HepG2 (cell line): ENCODE results near the gene CDK6. TPM values are rescaled to one million over a fixed set of nuclear protein-coding genes. Genes with fewer than 3 reads are reported as not detected.
A peak's percentile ranks its signal among the peaks of the same experiment; 100 is the strongest.

Experiments
- ATF1 ChIP-seq: IDR thresholded peaks from 2 replicates; pipeline ENCODE4 v1.6.1; 2016; ENCODE audit warnings: mild to moderate bottlenecking, control low read depth
- KLF16 ChIP-seq, 2 experiments: sonication (generic) in 1 of 2; formaldehyde crosslinking in 1 of 2; IDR thresholded peaks; 2 replicates each; pipeline versions ENCODE4 v1.6.1 to v1.8.0; 2016 to 2023; ENCODE audit warnings: missing genetic modification reagents in 2 of 2, missing compliant biosample characterization in 1 of 2
- MTA1 ChIP-seq: sonication (generic); formaldehyde crosslinking; IDR thresholded peaks from 2 replicates; pipeline ENCODE4 v1.4.0; 2020; ENCODE audit warnings: missing genetic modification reagents, mild to moderate bottlenecking, borderline replicate concordance
- PHF8 ChIP-seq: sonication (generic); formaldehyde crosslinking; IDR thresholded peaks from 2 replicates; pipeline ENCODE4 v1.5.0; 2020; ENCODE audit warnings: missing genetic modification reagents
- RARA ChIP-seq: IDR thresholded peaks from 2 replicates; pipeline ENCODE4 v1.6.1; 2016; ENCODE audit warnings: missing genetic modification reagents, missing compliant biosample characterization
- YEATS2 ChIP-seq: sonication (generic); formaldehyde crosslinking; IDR thresholded peaks from 2 replicates; pipeline ENCODE4 v1.4.0; 2020; ENCODE audit warnings: missing genetic modification reagents, borderline replicate concordance
- ZBTB38 ChIP-seq: sonication (generic); formaldehyde crosslinking; IDR thresholded peaks from 2 replicates; pipeline ENCODE4 v1.5.1; 2020; ENCODE audit warnings: mild to moderate bottlenecking, missing genetic modification reagents
- ZKSCAN8 ChIP-seq: IDR thresholded peaks from 2 replicates; pipeline ENCODE4 v1.6.1; 2016; ENCODE audit warnings: borderline replicate concordance, missing genetic modification reagents, missing compliant biosample characterization
- ZNF230 ChIP-seq: sonication (generic); formaldehyde crosslinking; IDR thresholded peaks from 2 replicates; pipeline ENCODE4 v1.4.0; 2020; ENCODE audit warnings: mild to moderate bottlenecking, missing genetic modification reagents
- ZNF232 ChIP-seq: sonication (generic); formaldehyde crosslinking; IDR thresholded peaks from 2 replicates; pipeline ENCODE4 v1.4.0; 2020; ENCODE audit warnings: missing genetic modification reagents, borderline replicate concordance
- ZNF446 ChIP-seq: sonication (generic); formaldehyde crosslinking; IDR thresholded peaks from 2 replicates; pipeline ENCODE4 v1.5.0; 2020; ENCODE audit warnings: mild to moderate bottlenecking, missing genetic modification reagents
- ZNF550 ChIP-seq: sonication (generic); formaldehyde crosslinking; IDR thresholded peaks from 2 replicates; pipeline ENCODE4 v1.4.0; 2020; ENCODE audit warnings: mild to moderate bottlenecking, missing genetic modification reagents, borderline replicate concordance
- ZNF629 ChIP-seq: sonication (generic); formaldehyde crosslinking; conservative IDR thresholded peaks from 2 replicates; pipeline ENCODE4 v1.5.0; 2020; ENCODE audit warnings: missing genetic modification reagents
- ZNF670 ChIP-seq: sonication (generic); formaldehyde crosslinking; IDR thresholded peaks from 2 replicates; pipeline ENCODE4 v1.8.0; 2022; ENCODE audit warnings: mild to moderate bottlenecking, missing genetic modification reagents, borderline replicate concordance
- ZNF737 ChIP-seq: sonication (generic); formaldehyde crosslinking; IDR thresholded peaks from 2 replicates; pipeline ENCODE4 v1.5.0; 2020; ENCODE audit warnings: missing genetic modification reagents, mild to moderate bottlenecking, borderline replicate concordance
- polyA plus RNA-seq, 8 experiments: library from polyadenylated mRNA; depleted of rRNA in 3 of 8; stranded (reverse) in 7 of 8; unstranded in 1 of 8; fragments of >200 nt; fragmentation: Illumina TruSeq in 4 of 8; extraction: Trizol in 4 of 8; gene quantifications; 2 replicates each; pipeline versions ENCODE4 v1.2.1 to v1.2.3, GENCODE V29; 2011 to 2016; ENCODE audit warnings: low read depth in 4 of 8, missing spikeins in 1 of 8, mixed read lengths in 1 of 8; ENCODE audit not compliant: insufficient read depth in 1 of 8
- total RNA-seq, 5 experiments: library from RNA; depleted of rRNA; stranded (reverse); fragments of >200 nt; fragmentation: Illumina TruSeq; extraction: Trizol; gene quantifications; 2 replicates each; pipeline ENCODE4 v1.2.3, GENCODE V29; 2016; ENCODE audit warnings: low read depth in 1 of 5
- TF ChIP-seq, protein P1 (sequence below): sonication (generic); formaldehyde crosslinking; IDR thresholded peaks from 2 replicates; pipeline ENCODE4 v1.5.1; 2020; ENCODE audit warnings: mild to moderate bottlenecking, missing genetic modification reagents
- TF ChIP-seq, protein P2 (sequence below): sonication (generic); formaldehyde crosslinking; IDR thresholded peaks from 2 replicates; pipeline ENCODE4 v1.5.0; 2020; ENCODE audit warnings: mild to moderate bottlenecking, missing genetic modification reagents
- TF ChIP-seq, protein P3 (sequence below): sonication (generic); formaldehyde crosslinking; conservative IDR thresholded peaks from 2 replicates; pipeline ENCODE4 v1.8.1; 2023; ENCODE audit warnings: missing genetic modification reagents
- TF ChIP-seq, protein P4 (sequence below): sonication (generic); formaldehyde crosslinking; IDR thresholded peaks from 2 replicates; pipeline ENCODE4 v1.4.0; 2020; ENCODE audit warnings: mild to moderate bottlenecking, low read depth, missing genetic modification reagents
- TF ChIP-seq, protein P5 (sequence below): sonication (generic); formaldehyde crosslinking; IDR thresholded peaks from 2 replicates; pipeline ENCODE4 v1.8.1; 2023; ENCODE audit warnings: mild to moderate bottlenecking, missing genetic modification reagents

The CDK6 gene
- total and polyA plus RNA-seq, 2 of the 13 experiments (the other 11 are each of a cell fraction or from before 2014, with no cell fraction given) = 34.6 to 90.8 TPM

DNA sequence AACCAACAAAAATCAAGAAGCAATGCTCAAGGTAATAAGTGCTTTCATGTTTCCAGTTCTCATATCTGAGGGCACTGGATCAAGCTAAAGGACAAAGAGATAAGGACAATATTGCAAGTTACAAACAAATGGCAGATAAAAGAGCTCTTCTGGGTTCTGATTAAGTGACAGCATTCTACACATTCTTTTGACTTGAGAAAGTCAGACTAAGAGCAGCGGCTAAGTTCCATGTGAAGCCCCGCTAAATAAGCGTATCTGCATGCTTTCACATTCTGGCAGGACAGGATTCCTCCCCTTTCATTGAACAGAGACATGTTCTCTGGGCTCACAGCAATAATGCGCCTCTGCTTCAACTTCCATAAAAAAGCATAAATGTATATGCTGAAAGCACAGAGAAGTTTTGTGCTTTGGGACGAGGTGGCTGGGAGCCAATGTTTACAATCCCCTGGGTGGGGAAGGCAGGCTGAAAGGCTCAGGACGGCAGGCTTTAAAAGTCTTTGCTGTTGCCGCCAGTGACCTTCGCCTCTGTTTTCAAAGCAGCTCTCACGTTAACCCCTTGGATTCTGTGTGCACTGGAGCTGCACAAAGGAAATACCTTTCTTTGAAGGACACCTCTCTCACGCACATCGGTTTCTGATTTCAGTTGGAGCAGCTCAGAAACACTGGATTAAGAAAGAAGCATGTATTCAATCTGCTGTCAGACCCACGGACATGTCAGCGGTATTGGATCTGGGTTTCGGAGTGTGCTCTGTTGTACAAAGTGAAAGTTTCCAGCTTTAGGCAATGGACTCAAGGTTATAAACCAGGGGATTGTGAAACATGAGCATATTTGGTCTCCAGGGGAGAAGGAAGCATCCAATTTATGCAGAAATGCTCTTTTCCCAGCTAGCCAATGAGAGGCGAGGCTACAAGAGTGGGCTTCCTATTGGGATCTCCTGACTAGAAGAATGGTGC is 140.8 kb downstream of the CDK6 start (continued):
- TF ChIP-seq ZNF230 (CRISPR knock-in tag) = no peak
- peak; percentile 65; the same call in 1 of the 2 replicates for TF ChIP-seq YEATS2
- TF ChIP-seq MTA1 (CRISPR knock-in tag) = no peak
- TF ChIP-seq ZBTB38 = peak; percentile 63; the same call in 1 of the 2 replicates
- no peak for TF ChIP-seq ZNF446
- no peak; the same call in 1 of the 2 replicates for TF ChIP-seq ZNF670 (CRISPR knock-in tag)
- TF ChIP-seq, protein P1, sequence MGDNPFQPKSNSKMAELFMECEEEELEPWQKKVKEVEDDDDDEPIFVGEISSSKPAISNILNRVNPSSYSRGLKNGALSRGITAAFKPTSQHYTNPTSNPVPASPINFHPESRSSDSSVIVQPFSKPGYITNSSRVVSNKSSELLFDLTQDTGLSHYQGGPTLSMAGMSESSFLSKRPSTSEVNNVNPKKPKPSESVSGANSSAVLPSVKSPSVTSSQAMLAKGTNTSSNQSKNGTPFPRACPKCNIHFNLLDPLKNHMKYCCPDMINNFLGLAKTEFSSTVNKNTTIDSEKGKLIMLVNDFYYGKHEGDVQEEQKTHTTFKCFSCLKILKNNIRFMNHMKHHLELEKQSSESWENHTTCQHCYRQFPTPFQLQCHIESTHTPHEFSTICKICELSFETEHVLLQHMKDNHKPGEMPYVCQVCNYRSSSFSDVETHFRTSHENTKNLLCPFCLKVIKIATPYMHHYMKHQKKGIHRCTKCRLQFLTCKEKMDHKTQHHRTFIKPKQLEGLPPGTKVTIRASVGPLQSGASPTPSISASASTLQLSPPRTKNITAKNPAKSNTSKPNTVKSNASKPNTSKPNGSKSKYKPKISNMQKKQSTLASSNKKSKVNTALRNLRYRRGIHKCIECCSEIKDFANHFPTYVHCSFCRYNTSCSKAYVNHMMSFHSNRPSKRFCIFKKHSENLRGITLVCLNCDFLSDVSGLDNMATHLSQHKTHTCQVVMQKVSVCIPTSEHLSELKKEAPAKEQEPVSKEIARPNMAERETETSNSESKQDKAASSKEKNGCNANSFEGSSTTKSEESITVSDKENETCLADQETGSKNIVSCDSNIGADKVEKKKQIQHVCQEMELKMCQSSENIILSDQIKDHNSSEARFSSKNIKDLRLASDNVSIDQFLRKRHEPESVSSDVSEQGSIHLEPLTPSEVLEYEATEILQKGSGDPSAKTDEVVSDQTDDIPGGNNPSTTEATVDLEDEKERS (CRISPR knock-in tag) = no peak; the same call in 1 of the 2 replicates
- TF ChIP-seq ZKSCAN8 (CRISPR knock-in tag) = peak; percentile 82
- TF ChIP-seq ZNF550 (CRISPR knock-in tag) = no peak
- peak; percentile 86; the same call in 1 of the 2 replicates for TF ChIP-seq ZNF232 (CRISPR knock-in tag)
- TF ChIP-seq ATF1 = 0 out of 2 replicates have a peak, but pooled peaks have one; percentile 51
- no peak for TF ChIP-seq ZNF629 (CRISPR knock-in tag)
- TF ChIP-seq, protein P2, sequence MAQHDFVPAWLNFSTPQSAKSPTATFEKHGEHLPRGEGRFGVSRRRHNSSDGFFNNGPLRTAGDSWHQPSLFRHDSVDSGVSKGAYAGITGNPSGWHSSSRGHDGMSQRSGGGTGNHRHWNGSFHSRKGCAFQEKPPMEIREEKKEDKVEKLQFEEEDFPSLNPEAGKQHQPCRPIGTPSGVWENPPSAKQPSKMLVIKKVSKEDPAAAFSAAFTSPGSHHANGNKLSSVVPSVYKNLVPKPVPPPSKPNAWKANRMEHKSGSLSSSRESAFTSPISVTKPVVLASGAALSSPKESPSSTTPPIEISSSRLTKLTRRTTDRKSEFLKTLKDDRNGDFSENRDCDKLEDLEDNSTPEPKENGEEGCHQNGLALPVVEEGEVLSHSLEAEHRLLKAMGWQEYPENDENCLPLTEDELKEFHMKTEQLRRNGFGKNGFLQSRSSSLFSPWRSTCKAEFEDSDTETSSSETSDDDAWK (CRISPR knock-in tag) = no peak
- TF ChIP-seq, protein P3, sequence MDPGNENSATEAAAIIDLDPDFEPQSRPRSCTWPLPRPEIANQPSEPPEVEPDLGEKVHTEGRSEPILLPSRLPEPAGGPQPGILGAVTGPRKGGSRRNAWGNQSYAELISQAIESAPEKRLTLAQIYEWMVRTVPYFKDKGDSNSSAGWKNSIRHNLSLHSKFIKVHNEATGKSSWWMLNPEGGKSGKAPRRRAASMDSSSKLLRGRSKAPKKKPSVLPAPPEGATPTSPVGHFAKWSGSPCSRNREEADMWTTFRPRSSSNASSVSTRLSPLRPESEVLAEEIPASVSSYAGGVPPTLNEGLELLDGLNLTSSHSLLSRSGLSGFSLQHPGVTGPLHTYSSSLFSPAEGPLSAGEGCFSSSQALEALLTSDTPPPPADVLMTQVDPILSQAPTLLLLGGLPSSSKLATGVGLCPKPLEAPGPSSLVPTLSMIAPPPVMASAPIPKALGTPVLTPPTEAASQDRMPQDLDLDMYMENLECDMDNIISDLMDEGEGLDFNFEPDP (CRISPR knock-in tag) = no peak
- peak; percentile 89 for TF ChIP-seq RARA
- TF ChIP-seq ZNF737 (CRISPR knock-in tag) = no peak; the same call in 1 of the 2 replicates
- peak in 1 of 2 experiments; percentile 88; a peak in 2 of 4 replicates for TF ChIP-seq KLF16 (CRISPR knock-in tag; IDR thresholded peaks at IDR 0.05)
- TF ChIP-seq, protein P4, sequence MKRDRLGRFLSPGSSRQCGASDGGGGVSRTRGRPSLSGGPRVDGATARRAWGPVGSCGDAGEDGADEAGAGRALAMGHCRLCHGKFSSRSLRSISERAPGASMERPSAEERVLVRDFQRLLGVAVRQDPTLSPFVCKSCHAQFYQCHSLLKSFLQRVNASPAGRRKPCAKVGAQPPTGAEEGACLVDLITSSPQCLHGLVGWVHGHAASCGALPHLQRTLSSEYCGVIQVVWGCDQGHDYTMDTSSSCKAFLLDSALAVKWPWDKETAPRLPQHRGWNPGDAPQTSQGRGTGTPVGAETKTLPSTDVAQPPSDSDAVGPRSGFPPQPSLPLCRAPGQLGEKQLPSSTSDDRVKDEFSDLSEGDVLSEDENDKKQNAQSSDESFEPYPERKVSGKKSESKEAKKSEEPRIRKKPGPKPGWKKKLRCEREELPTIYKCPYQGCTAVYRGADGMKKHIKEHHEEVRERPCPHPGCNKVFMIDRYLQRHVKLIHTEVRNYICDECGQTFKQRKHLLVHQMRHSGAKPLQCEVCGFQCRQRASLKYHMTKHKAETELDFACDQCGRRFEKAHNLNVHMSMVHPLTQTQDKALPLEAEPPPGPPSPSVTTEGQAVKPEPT (CRISPR knock-in tag) = no peak
- TF ChIP-seq PHF8 (CRISPR knock-in tag) = peak; percentile 55; the same call in 1 of the 2 replicates
- TF ChIP-seq, protein P5, sequence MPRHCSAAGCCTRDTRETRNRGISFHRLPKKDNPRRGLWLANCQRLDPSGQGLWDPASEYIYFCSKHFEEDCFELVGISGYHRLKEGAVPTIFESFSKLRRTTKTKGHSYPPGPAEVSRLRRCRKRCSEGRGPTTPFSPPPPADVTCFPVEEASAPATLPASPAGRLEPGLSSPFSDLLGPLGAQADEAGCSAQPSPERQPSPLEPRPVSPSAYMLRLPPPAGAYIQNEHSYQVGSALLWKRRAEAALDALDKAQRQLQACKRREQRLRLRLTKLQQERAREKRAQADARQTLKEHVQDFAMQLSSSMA (CRISPR knock-in tag) = peak; percentile 70; the same call in 1 of the 2 replicates
